ENCODE measurements around the gene EIPR1. TPM values are rescaled to one million over a fixed set of nuclear protein-coding genes. Genes with fewer than 3 reads are reported as not detected.
A peak's percentile ranks its signal among the peaks of the same experiment; 100 is the strongest.

The EIPR1 gene
- total RNA-seq, 1 donor from 2014 or later: 25.9 TPM

GRCh38 chr2:3303583-3304406 lies 73.8 kb downstream of the EIPR1 start:
- ATAC-seq: peak; percentile 97

- ATAC-seq: peak; percentile 23
These were observed 74.7 kb downstream of the EIPR1 start for GRCh38 chr2:3302751-3303582.

GRCh38 chr2:3302421-3302750 lies 75.2 kb downstream of the EIPR1 start:
- ATAC-seq: no peak

- ATAC-seq: no peak
These were observed 76.6 kb downstream of the EIPR1 start for GRCh38 chr2:3301001-3301400.

GRCh38 chr2:3300224-3300995 lies 77.2 kb downstream of the EIPR1 start:
- ATAC-seq: no peak

GRCh38 chr2:3299703-3300102 lies 77.9 kb downstream of the EIPR1 start:
- no peak for ATAC-seq

GRCh38 chr2:3299130-3299529 lies 78.5 kb downstream of the EIPR1 start:
- no peak for ATAC-seq

GRCh38 chr2:3298191-3298590 lies 79.4 kb downstream of the EIPR1 start:
- ATAC-seq: no peak

GRCh38 chr2:3297523-3297922 lies 80.1 kb downstream of the EIPR1 start:
- ATAC-seq: no peak

GRCh38 chr2:3296182-3296972 lies 81.2 kb downstream of the EIPR1 start:
- no peak for ATAC-seq

- no peak for ATAC-seq
These were observed 83.1 kb downstream of the EIPR1 start for GRCh38 chr2:3294493-3294892.

- no peak for ATAC-seq
These were observed 83.5 kb downstream of the EIPR1 start for GRCh38 chr2:3294069-3294468.

GRCh38 chr2:3293221-3293620 lies 84.4 kb downstream of the EIPR1 start:
- no peak for ATAC-seq

- no peak for ATAC-seq
These were observed 85.2 kb downstream of the EIPR1 start for GRCh38 chr2:3292416-3292815.

GRCh38 chr2:3291750-3292149 lies 85.9 kb downstream of the EIPR1 start:
- ATAC-seq: no peak

GRCh38 chr2:3291113-3291512 lies 86.5 kb downstream of the EIPR1 start:
- no peak for ATAC-seq

GRCh38 chr2:3290655-3291054 lies 87.0 kb downstream of the EIPR1 start:
- ATAC-seq: no peak

GRCh38 chr2:3289971-3290370 lies 87.6 kb downstream of the EIPR1 start:
- ATAC-seq: no peak

- ATAC-seq: no peak
These were observed 88.1 kb downstream of the EIPR1 start for GRCh38 chr2:3289526-3289925.

GRCh38 chr2:3289171-3289515 lies 88.5 kb downstream of the EIPR1 start:
- ATAC-seq: no peak

- no peak for ATAC-seq
These were observed 89.0 kb downstream of the EIPR1 start for GRCh38 chr2:3288470-3289170.

GRCh38 chr2:3287896-3288295 lies 89.7 kb downstream of the EIPR1 start:
- ATAC-seq: no peak
